GM12878 (cell line): ENCODE data around the gene SEC14L1. TPM values are rescaled to one million over a fixed set of nuclear protein-coding genes. Genes with fewer than 3 reads are reported as not detected.

Source experiments
- BCLAF1 ChIP-seq: fragments of 450-650 bp; IDR thresholded peaks from 2 replicates; pipeline ENCODE4 v1.6.1; 2017; ENCODE audit warnings: antibody characterized with exemption, mild to moderate bottlenecking, moderate library complexity
- BRCA1 ChIP-seq: IDR thresholded peaks from 2 replicates; pipeline ENCODE4 v1.6.1; 2011; ENCODE audit warnings: low read depth, low read length, improper control_type of control experiment
- CBFB ChIP-seq: IDR thresholded peaks from 2 replicates; pipeline ENCODE4 v1.6.1; 2016; ENCODE audit warnings: antibody characterized with exemption, low read depth
- EED ChIP-seq: sonication (generic); IDR thresholded peaks from 2 replicates; pipeline ENCODE4 v1.6.1; 2016; ENCODE audit warnings: antibody characterized with exemption, low read depth
- GATAD2B ChIP-seq: fragments of 450-650 bp; conservative IDR thresholded peaks from 2 replicates; pipeline ENCODE4 v1.6.1; 2017; ENCODE audit warnings: low read depth, mild to moderate bottlenecking, moderate library complexity
- HDAC6 ChIP-seq: fragments of 200-600 bp; sonication (generic); IDR thresholded peaks from one replicate; pipeline ENCODE4 v1.8.0; 2017; ENCODE audit warnings: antibody characterized with exemption; ENCODE audit not compliant: unreplicated experiment
- MTA2 ChIP-seq: fragments of 450-650 bp; IDR thresholded peaks from 2 replicates; pipeline ENCODE4 v1.6.1; 2016; ENCODE audit warnings: low read depth, mild to moderate bottlenecking, moderate library complexity
- MTA3 ChIP-seq: IDR thresholded peaks from 2 replicates; pipeline ENCODE4 v1.6.1; 2012; ENCODE audit warnings: low read length, inconsistent platforms, borderline replicate concordance
- NFYB ChIP-seq: IDR thresholded peaks from 2 replicates; pipeline ENCODE4 v1.6.1; 2011; ENCODE audit warnings: low read depth, mild to moderate bottlenecking, low read length, improper control_type of control experiment, moderate library complexity; ENCODE audit not compliant: insufficient read depth
- NKRF ChIP-seq: fragments of 450-650 bp; conservative IDR thresholded peaks from 2 replicates; pipeline ENCODE4 v1.6.1; 2017; ENCODE audit warnings: mild to moderate bottlenecking, moderate library complexity
- NR2C2 ChIP-seq: IDR thresholded peaks from 2 replicates; pipeline ENCODE4 v1.6.1; 2011; ENCODE audit warnings: borderline replicate concordance, low read depth; ENCODE audit not compliant: control insufficient read depth, insufficient read length
- PAX8 ChIP-seq: fragments of 450-650 bp; IDR thresholded peaks from 2 replicates; pipeline ENCODE4 v1.6.1; 2017; ENCODE audit warnings: mild to moderate bottlenecking, moderate library complexity
- POLR2AphosphoS2 ChIP-seq: IDR thresholded peaks from 2 replicates; pipeline ENCODE4 v1.6.1; 2011; ENCODE audit warnings: low read depth, mild to moderate bottlenecking, low read length, improper control_type of control experiment, moderate library complexity
- RCOR1 ChIP-seq: conservative IDR thresholded peaks from 2 replicates; pipeline ENCODE4 v1.6.1; 2012; ENCODE audit warnings: low read depth, low read length, improper control_type of control experiment
- RELB ChIP-seq: fragments of 450-650 bp; IDR thresholded peaks from 2 replicates; pipeline ENCODE4 v1.6.1; 2017; ENCODE audit warnings: low read depth, mild to moderate bottlenecking, moderate library complexity
- REST ChIP-seq: IDR thresholded peaks from 2 replicates; pipeline ENCODE4 v1.6.1; 2012; ENCODE audit warnings: mild to moderate bottlenecking, low read depth, low read length
- SPI1 ChIP-seq: IDR thresholded peaks from 2 replicates; pipeline ENCODE4 v1.6.1; 2011; ENCODE audit warnings: low read depth, mild to moderate bottlenecking, low read length, moderate library complexity, borderline replicate concordance; ENCODE audit not compliant: insufficient read depth
- SREBF1 ChIP-seq: IDR thresholded peaks from 2 replicates; pipeline ENCODE4 v1.6.1; 2012; ENCODE audit warnings: mild to moderate bottlenecking, low read length
- TBL1XR1 ChIP-seq: IDR thresholded peaks from 2 replicates; pipeline ENCODE4 v1.6.1; 2012; ENCODE audit warnings: low read depth, low read length, improper control_type of control experiment
- polyA plus RNA-seq, 11 experiments: library from polyadenylated mRNA; depleted of rRNA in 4 of 11; unstranded in 6 of 11; stranded (reverse) in 5 of 11; fragments of >200 nt; fragmentation: Nextera tagmentation in 4 of 11; fragmentation: Illumina TruSeq in 1 of 11; extraction: Ambion mirVana in 4 of 11; extraction: Trizol in 1 of 11; gene quantifications; 1 replicate in 1 of 11; 2 replicates in 10 of 11; pipeline versions ENCODE4 v1.2.1 to v1.2.3, GENCODE V29; 2011 to 2016; ENCODE audit warnings: inconsistent platforms in 2 of 11, missing spikeins in 2 of 11, low read depth in 1 of 11
- total RNA-seq, 4 experiments: library from RNA; depleted of rRNA in 3 of 4; stranded (reverse); fragments of >200 nt in 3 of 4; fragmentation: Illumina TruSeq in 1 of 4; extraction: Trizol in 1 of 4; gene quantifications; 2 replicates each; pipeline versions ENCODE4 v1.2.1 to v1.2.3, GENCODE V29; 2013 to 2021

The SEC14L1 gene
- total and polyA plus RNA-seq, 10 of the 15 experiments (the other 5 are each of a cell fraction or from before 2014, with no cell fraction given), result 6.3 to 66.1 (median 33.5) TPM

GRCh38 chr17:77107506-77108433, 33.0 kb upstream of the SEC14L1 start (continued):
- TF ChIP-seq NFYB (no peak), HDAC6 (no peak), EED (peak; percentile 86), BRCA1 (no peak), NR2C2 (no peak), BCLAF1 (no peak), CBFB (peak; percentile 88), RELB (peak; percentile 93), SREBF1 (no peak), GATAD2B (peak; percentile 41), REST (no peak), POLR2AphosphoS2 (no peak), MTA2 (peak; percentile 82), RCOR1 (no peak), NKRF (no peak), PAX8 (no peak), SPI1 (no peak), MTA3 (peak; percentile 89; the same call in 1 of the 2 replicates), TBL1XR1 (peak; percentile 91; the same call in 1 of the 2 replicates)
